ENCODE data around the gene EML6.

The EML6 gene

DNA sequence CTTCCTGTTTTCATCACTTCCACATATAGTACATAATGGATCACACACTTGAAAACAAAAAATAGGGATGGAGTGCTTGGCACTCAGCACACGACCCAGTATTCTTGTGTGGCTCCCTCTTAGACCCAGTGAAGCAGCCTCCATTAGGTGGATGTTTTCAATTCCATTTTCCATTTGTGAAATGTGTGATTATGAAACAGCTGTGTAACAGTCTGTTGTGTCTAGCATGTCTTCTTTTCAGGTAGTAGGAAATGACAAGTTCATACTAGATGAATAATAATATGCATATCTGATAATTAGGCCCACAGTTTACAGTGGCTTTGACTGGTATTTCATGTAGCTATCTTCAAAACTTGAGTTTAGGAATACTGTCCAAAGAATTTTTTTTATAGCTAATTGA is 35.5 kb downstream of the EML6 start:
- DNase-seq (ENCODE audit: low read depth) = no peak

DNA sequence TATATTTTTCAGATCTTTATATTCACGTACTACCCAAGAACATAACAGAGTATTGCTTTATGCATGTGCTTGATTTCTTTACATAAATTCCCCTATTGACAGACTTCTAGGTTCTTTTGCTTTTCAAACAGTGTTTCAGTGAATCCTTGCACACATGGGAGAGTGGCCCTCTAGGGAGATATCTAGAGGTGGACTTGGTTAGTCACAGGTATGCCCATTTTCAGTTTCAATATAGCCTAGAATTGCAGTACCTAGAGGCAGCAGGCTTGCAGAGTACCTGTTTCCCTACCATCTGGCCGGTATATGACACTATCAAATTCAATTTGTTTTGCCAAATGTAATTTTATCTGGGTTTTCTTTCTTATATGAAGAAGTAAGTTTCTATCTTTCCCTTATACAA is 36.8 kb downstream of the EML6 start:
- DNase-seq (ENCODE audit: low read depth) = no peak

DNA sequence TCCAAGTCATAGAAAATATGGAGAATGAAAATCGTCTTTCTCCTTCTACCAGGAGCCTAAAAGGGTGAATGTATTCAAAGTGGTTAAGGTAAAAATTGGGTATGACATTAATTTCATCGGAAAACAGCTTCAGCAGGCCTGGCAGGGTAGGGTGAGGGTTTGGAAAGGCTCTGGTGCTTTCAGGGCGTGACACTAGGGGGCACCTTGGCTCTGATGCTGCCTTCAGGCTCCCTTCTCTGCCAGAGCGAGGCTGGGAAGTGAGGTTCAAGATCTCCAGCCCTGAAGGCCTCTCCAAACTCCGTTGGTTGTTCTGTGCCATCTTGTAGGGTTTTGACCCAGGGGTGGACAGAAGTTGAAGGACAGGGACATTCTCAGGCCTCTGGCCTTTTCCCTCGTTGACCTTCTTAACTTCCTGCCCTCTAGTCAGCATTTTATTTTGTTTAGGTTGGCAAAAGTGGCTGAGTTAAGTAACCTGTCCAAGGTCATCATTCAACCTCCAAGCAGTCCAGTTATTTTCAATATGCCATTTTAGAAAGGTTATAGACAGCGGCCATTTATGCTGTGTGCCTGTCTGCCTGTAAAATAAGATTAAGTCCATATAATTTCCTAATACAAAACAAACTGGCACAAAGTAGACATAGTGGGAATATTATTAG is 40.3 kb downstream of the EML6 start:
- DNase-seq (ENCODE audit: low read depth) = no peak

DNA sequence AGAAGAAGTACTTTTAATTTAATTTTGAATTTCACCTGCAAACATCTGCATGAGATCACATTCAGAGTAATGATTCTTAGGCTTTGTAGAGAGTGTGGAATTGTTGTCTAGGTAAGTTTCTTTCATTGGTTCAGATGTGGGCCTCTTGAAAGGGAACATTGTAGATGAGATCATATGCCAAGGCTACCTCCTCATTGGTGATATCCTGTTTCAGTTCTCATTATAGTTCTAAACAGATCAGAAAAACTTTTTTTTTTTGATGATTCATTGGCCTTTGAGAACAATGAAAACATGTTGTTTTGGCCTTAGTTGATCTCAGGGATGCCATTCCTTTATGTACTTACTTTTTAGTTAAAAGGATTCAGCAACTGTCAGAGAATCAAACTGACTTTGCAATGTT is 44.5 kb downstream of the EML6 start:
- no peak for DNase-seq (ENCODE audit: low read depth)

DNA sequence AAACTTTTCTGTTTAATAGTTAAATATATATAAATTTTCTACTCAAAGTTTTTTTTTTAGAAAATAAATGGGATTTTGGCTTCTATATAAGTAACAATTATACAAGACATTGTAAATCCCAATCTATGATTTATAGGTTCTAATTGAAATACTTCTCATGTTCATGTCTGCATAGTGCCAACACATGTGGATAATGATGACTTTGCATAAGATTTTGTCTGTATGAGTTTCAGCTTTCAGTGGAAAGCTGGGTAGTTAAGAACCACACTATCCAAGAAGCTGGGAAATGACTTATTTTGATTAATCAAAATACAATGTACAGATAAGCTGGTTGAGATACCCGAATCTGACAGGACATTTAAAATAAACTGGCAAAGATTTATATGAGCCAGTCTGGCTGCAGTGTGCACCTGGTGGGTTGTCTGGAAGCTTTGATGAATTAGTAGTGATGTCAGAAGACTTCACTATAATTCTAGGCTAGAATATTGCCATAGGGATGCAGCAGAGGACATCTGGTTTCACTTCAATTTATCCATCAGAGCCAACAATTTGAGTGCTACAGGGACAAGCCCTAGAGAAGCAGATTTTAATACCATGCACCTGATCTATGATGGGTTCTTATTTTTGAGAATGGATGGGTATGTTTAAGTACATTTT is 45.4 kb downstream of the EML6 start:
- DNase-seq (ENCODE audit: low read depth) = no peak

DNA sequence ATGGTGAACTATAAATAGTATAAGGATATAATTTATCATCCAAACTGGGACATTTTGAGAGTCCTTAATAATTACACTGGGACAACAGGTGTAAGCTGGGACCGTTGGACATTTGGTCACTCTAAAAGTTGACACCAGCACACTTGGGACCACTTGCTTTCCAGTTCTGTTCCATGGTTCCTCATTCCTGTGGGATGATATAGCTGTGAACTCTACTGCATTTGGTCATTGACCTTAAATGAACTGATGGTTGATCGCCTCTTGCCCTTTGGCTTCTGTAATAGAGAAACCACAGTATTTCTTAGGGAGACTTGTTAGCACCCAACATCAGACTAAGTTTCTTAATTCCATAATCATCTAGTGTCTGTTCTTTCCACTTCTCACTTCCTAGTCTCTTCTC is 46.7 kb downstream of the EML6 start:
- no peak for DNase-seq (ENCODE audit: low read depth)

DNA sequence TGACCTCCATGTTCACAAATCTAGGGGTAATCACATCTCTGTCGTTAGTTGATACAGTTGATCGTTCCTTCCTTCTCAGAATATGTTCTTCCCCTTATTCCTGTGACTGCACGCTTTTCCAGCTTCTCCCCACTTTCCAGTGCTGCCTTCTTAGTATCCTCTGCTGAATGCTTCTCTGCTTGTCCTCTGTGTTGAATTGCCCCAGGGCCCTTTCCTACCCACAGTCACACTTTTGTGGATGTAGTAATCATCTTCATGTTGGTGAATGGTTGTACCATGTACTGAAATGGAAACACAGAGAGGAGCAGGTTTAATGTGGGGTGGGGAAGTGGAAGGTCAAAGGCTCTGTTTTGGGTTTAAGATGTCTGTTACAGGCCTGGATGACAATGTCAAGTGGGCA is 47.2 kb downstream of the EML6 start:
- DNase-seq (ENCODE audit: low read depth) = no peak

DNA sequence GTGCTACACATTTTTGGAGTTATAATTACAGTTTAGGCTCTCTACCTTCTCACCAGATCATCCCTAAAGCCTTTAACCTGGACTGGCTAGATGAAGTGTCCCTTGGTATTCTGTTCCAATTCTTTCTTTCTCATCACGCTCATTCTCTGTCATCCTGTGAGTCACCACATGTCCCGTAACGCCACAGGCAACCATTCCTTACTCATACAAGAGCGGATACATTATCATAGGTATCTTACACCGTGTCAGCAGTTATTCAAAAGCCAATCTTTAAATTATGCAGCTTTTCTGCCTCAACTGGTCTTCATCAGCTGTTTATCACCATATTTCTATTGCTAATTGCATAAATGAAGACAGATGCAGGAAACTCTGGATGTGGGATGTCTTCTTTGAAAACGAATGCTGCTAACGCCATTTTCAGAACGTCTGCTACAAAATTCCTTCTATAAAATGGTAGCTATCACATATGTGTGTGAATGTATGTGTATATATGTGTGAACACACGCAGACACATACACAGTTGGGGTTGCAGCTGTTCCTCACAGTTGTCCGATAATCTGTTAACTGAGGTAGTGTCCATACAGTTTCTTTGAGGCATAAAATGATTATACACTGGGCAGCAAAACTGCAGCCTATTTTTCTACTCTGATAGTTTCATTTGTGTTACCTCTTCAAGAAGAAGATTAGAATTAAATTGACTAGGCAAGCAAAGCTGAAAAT is 47.9 kb downstream of the EML6 start:
- DNase-seq (ENCODE audit: low read depth) = no peak

DNA sequence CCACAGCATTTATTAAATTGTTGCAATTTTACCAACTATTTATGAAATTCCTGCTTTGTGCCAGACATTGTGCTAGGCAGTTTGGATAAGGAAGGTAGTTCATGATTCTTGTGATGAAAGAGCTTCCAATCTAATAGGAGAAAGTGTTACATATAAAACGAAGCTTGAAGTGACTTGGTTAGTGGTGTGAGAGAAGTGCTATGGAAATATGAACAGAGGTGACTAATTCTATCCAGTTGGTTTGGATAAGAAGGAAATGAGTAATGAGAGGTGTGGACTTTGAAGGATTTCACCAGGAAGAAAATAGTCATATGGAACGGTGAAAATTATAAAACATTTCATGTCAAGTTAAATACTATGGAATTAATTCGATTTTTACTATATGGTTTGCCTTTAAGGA is 48.6 kb downstream of the EML6 start:
- no peak for DNase-seq (ENCODE audit: low read depth)

DNA sequence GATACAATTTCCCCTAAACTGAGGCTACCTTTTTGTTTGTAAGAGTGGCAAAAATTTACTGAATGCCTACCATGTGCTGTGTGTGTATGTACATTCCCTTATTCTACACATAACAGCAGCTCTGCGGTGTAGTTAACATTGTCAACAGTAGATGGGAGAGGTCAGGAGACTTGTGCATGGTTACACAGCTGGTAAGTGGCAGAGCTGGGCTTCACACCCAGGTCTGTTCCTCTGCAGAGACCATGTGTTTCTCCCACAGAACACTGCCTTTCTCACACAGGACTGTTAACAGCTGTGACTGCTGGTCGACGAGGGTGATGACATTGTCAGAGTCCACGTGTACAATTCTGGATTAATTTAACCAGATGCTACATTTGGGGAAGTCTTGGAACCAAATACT is 49.1 kb downstream of the EML6 start:
- no peak for DNase-seq (ENCODE audit: low read depth)

DNA sequence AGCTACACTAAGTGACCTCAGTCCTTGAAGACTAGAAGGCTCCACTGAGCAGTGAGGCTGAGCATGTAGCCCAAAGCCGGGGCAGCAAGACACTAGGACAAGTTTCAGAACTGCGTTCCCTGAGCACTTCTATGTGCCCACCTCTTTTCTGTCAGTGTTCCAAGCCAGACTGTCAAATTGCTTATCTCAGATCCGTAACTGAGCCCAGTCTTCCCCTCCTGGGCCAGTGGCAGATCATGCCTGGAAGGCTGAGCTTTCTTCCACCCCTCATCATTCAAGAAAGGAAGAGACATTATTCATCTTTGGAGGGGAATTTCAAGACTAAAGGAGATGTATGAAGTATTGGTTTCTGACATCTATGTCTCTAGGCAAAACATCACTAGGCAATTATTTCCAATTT is 49.8 kb downstream of the EML6 start:
- DNase-seq (ENCODE audit: low read depth) = no peak

DNA sequence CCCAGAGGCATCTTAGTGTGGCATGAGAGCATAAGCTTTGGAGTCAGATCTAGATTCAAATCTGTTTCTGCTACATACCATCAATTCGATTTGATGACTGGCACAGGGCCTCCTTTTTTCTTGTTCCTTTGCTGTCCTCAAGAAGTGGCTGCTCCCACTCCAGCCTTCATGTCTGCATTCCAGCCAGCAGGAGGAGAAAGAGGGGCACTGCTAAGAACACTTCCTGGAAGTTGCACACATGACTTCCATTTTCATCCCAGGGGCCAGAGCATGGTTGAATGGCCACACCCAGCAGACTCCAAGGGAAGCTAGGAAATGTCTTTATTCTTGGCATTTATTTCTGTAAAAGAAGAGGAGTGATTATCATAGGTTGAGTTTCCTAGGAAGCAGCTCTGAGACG is 50.4 kb downstream of the EML6 start:
- no peak for DNase-seq (ENCODE audit: low read depth)

DNA sequence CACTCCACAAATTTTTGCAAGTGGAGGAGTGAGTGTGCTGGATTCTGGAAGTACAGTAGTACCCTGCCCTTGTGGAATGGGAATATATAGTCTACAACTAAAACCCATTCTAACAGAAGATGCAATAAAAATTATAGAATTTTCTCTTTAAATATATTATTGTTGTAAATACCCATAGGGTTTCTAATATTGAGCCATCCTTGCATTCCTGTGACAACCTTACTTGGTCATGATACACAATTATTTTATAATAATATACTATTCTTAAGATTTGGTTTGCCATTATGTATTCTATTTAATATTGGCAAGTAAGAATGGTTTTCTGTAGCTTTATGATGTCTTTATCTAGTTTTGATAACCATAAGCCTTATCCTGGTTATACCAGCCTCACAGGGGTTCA is 52.2 kb downstream of the EML6 start:
- no peak for DNase-seq (ENCODE audit: low read depth)

DNA sequence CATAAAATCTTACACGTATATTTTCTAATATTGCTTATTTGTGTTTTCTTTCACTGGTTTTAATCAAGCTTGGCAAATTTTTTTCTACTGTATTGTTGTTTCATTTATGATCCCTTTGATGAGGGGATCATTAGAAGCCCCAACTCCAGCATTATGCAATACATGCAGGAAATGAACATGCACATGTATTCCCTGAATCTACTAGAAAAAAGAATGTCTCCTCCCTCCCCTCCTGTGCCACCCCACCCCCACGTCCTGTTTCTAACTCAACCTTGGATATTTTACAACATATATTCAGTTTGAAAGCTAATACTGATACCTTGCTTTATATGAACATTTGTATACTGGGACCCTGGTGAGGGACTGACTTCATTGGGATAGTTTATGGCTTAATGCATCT is 53.0 kb downstream of the EML6 start:
- DNase-seq (ENCODE audit: low read depth) = no peak

DNA sequence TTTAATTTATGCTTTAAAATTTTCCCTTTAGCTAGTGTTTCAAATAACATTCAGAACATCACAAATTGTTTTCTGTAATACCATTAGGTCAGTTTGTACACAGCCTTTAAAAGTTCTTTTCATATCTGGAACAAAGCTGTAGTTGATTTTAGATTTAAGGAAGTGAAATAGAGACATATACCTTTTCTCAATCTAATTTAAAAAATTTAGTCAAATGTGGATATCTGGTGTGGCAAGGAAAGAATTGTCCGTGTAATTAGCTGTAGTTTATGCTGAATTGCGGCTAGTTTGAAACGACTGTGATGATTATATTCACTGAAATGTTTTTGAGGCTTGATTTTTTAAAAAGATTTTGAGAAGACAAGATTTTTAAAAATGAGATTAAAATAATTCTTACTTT is 59.9 kb downstream of the EML6 start:
- no peak for DNase-seq (ENCODE audit: low read depth)

DNA sequence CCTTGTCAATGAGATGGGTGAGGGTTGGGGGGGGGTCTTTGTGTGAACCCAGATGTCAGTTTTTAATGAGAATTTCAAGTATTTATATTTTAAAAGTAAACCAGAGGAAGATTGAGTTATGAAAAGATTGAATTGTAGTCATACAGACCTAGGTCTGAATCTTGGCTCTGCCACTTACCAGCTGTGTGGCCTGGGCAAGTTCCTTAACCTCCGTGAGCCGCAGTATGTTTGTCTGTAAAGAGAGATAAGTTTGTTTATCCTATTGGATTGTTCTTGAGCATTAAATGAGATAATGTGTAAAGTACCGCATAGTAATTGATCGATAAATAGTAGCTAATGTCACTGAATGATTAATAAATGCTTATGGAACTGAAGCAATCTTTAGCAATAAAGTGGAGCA is 63.8 kb downstream of the EML6 start:
- DNase-seq (ENCODE audit: low read depth) = no peak

DNA sequence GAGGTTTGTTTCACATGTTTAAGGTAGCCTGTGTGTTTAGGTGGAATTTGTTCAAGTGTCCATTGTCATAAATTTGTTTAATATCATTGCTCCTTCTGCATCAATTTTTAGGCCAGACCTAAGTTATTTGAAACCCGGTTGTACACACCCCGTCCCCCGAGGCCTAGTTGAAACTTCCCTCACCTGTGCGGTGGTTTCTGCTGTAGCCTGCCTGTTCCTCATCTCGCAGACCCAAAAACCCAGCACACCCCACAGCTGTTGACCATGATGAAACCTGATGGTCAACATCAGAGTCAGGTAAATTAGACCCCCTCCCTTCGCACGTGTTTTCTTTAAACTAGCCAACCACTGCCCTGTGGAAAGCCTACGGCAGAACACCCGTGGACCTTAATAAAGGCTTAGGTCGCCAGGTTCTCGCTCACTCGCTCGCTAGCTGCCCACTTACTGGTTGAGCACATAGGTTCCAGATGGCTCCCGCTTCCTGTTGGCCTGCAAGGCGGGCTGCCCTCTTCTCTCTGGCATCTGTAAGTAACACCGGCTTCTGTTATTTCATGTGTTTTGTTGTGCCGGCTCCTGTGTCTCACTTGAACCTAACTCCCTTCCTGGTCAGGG is 64.4 kb downstream of the EML6 start:
- DNase-seq (ENCODE audit: low read depth) = no peak

DNA sequence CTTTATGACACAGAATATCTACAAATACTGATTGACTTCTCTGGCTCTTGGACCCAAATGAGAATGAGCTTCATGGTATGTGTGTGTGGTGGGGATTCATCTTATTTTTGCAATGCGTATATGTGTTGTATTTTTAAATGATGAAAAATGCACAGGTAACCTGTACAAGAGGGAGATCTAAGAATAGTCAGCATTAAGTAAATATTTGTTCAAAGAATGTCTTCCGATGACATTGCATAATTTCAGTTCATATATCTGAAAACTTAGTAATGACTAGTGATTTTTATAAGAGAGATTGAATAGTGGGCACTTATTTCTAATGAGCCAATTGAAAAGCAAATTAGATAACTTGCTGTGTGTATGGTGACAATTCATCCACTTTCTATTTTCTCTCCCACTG is 66.4 kb downstream of the EML6 start:
- no peak for DNase-seq (ENCODE audit: low read depth)

DNA sequence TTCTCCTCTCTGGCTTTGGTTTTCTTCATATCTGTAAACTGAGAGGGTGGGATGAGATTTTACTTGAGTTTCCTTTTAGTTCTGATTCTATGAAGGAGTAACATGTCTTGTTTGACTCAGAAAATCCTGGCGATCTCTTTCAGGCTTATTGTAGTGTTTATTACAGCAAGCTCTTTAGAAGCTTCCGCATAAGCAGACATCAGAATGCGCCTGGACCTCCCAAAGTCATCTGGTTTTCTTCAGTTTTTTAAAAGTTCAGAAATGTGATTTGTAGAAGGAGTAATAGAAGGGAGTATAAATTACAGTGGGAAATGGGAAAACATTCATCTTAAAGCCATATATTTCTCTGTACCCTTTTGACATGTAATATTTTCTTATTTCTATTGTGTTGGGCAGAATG is 68.4 kb downstream of the EML6 start:
- DNase-seq (ENCODE audit: low read depth) = no peak

DNA sequence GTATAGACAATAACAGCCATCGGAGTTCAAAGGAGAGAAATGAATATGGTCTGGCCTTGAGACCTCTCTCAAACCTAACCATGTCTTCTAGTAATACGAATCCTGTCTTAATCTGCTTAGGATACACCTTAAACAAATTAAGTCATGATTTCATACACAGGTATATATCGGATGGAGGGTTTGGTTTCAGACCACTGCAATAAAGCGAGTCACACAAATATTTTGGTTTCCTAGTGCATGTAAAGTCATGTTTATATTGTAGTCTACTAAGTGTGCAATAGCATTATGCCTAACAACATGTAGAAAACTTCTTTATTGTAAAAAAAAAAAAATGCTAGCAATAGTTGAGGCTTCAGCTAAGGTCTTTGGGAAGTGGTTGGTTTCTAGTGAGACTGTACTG is 73.8 kb downstream of the EML6 start:
- DNase-seq (ENCODE audit: low read depth) = no peak

DNA sequence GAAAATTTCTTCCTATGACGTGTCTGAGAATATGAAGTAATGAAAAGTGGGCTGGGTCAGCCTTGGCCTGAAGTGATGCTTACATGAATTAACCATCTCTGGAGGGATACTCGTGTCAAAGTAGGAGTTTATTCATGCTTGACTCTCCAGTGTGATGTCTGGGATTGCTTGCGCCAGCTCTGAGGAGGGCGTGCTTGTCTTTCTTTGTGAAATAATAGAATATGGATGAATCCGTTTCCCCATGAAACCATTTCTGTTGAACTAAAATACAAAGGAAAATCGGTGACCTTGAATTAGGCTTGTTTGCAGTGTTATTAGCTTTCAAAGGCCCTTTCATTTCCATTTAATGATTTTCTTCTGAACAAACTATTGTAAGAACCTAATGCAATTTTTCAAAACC is 77.9 kb downstream of the EML6 start:
- no peak for DNase-seq (ENCODE audit: low read depth)

DNA sequence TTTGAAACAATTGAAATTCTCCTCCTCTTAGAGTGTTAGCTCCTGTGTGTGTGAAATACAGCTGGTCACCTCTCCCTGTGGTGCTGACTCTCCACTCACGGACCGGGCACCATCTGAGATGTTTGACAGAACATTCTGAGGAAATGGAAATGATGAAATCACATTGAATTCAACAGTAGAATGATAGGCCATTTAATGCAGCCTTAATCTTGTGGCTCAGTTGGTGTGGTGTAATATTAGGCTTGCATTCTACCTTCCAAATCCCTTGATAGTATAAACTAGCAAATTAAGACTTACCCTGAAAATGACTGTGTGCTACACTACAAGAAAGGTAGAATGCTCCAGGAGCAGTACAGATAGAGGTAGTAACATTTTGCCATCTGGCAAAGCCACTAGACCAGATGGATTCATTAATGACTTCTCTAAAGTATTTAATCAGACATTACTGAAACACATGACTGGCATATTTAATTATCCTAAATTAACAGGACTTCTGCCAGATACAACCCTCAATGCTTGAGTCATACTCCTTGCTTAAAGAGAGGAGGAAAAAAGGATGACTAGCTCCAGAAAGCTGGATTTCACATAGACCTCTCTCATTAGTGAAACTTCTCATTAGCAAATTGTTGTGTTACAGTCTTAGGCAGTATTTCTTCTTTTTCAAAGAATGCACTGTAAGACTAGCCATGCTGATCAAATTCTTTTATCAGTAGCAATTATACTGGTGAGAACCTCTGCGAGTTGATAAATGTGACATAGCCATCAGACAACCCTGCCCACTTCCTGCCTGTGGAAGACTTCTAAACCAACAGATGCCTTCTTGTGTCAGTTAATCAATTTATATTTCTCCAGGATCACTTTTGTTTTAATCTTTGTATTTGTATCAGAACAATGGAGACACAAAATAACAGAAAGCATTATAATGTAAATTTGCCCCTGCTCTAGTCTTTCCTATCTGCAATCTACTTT is 80.6 kb downstream of the EML6 start:
- no peak for DNase-seq (ENCODE audit: low read depth)

Measured in CMK (cell line).